HL-60 (cell line): Measurements from ENCODE around the gene MID1.

Source experiments
- DNase-seq, 2 experiments: peaks; one replicate each; pipeline ENCODE4 v3.0.0-alpha.2; 2010 to 2020; ENCODE audit warnings: low read depth in 1 of 2, low spot score in 1 of 2
- H3K27ac ChIP-seq: fragments of 250-450 bp; sonication (Bioruptor Pico); replicated peaks from 2 replicates; pipeline ENCODE4 v1.5.1; 2020; ENCODE audit warnings: mild to moderate bottlenecking, moderate library complexity
- H3K27me3 ChIP-seq: fragments of 250-450 bp; sonication (Bioruptor Pico); 2 replicates; pipeline ENCODE4 v1.5.1; 2021; ENCODE audit warnings: mild to moderate bottlenecking, moderate library complexity; ENCODE audit not compliant: insufficient read depth, poor library complexity, severe bottlenecking
- H3K4me3 ChIP-seq: replicated peaks from 2 replicates; pipeline ENCODE4 v1.5.1; 2011; ENCODE audit warnings: mild to moderate bottlenecking, control low read depth, low read length; ENCODE audit not compliant: insufficient read depth
- CTCF ChIP-seq: IDR thresholded peaks from one replicate; pipeline ENCODE4 v1.5.1; 2011; ENCODE audit warnings: low read length, control low read depth, inconsistent platforms; ENCODE audit not compliant: insufficient read depth
- GABPA ChIP-seq: IDR thresholded peaks from 2 replicates; pipeline ENCODE4 v1.6.1; 2012; ENCODE audit warnings: low read depth
- POLR2AphosphoS5 ChIP-seq: IDR thresholded peaks from 2 replicates; pipeline ENCODE4 v1.6.1; 2012; ENCODE audit warnings: low read depth
- SPI1 ChIP-seq: IDR thresholded peaks from 2 replicates; pipeline ENCODE4 v1.6.1; 2012; ENCODE audit warnings: low read depth, mild to moderate bottlenecking, borderline replicate concordance
- TF ChIP-seq, protein P1 (sequence below): IDR thresholded peaks from 2 replicates; pipeline ENCODE4 v1.6.1; 2012; ENCODE audit warnings: low read depth; ENCODE audit not compliant: insufficient replicate concordance

MID1 gene

DNA sequence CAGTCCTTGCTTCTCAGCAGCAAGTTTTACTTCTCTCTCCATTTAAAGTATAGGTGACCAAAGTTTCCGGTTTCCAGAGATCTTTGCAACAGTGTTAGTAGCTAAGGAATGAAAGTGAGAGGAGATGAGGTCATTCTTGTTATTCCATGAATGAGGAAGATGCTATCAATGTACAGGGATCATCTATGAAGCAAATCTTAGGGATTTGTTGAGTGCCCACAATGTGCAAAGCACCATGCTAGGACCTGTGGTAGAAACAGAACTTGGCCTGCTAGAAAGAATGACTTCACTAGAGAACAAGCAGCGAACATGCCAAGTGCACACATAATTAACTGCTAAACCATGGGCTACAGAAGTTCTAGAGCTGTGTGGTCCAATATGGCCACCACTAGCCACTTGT lies 112.5 kb downstream of the MID1 start:
- Histone ChIP-seq H3K27me3 (no peaks in the 10 kb centered on the region), H3K27ac (no peak overlapping the region), H3K4me3 (no peak overlapping the region)
- no peak for DNase-seq
- TF ChIP-seq POLR2AphosphoS5 (no peak), GABPA (no peak), SPI1 (no peak), CTCF (no peak)
- TF ChIP-seq, protein P1, sequence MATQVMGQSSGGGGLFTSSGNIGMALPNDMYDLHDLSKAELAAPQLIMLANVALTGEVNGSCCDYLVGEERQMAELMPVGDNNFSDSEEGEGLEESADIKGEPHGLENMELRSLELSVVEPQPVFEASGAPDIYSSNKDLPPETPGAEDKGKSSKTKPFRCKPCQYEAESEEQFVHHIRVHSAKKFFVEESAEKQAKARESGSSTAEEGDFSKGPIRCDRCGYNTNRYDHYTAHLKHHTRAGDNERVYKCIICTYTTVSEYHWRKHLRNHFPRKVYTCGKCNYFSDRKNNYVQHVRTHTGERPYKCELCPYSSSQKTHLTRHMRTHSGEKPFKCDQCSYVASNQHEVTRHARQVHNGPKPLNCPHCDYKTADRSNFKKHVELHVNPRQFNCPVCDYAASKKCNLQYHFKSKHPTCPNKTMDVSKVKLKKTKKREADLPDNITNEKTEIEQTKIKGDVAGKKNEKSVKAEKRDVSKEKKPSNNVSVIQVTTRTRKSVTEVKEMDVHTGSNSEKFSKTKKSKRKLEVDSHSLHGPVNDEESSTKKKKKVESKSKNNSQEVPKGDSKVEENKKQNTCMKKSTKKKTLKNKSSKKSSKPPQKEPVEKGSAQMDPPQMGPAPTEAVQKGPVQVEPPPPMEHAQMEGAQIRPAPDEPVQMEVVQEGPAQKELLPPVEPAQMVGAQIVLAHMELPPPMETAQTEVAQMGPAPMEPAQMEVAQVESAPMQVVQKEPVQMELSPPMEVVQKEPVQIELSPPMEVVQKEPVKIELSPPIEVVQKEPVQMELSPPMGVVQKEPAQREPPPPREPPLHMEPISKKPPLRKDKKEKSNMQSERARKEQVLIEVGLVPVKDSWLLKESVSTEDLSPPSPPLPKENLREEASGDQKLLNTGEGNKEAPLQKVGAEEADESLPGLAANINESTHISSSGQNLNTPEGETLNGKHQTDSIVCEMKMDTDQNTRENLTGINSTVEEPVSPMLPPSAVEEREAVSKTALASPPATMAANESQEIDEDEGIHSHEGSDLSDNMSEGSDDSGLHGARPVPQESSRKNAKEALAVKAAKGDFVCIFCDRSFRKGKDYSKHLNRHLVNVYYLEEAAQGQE = no peak

- DNase-seq = no peak
- no peaks in the 10 kb centered on the region for H3K27me3 ChIP-seq
- H3K4me3 ChIP-seq = no peak overlapping the region
- no peak overlapping the region for H3K27ac ChIP-seq
- TF ChIP-seq CTCF (no peak), SPI1 (no peak), GABPA (no peak), POLR2AphosphoS5 (no peak)
- TF ChIP-seq, protein P1 = no peak
Observed at GRCh38 chrX:10507181-10507580, 113.2 kb downstream of the MID1 start.

DNA sequence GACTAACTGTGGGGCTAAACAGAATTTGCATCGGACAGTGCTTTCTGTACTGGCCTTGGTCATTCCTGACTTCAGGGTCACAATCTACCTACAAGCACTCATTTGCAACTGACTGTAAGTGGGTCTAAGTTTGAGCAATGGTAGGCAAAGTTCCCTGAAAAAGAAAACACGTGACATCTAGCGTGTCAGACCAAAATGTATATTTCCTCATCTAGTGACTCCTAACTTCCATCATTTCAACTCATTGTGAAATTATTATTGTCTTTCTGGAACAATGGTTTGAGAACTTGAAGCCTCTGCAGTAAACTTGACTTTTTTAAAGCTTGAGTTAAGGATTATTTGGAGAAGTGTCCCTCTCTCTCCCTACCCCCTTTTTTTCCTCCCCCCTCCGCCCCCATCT lies 113.6 kb downstream of the MID1 start:
- DNase-seq = no peak
- TF ChIP-seq, protein P1 = no peak
- TF ChIP-seq CTCF (no peak), GABPA (no peak), POLR2AphosphoS5 (no peak), SPI1 (no peak)
- Histone ChIP-seq H3K4me3 (no peak overlapping the region), H3K27ac (no peak overlapping the region), H3K27me3 (no peaks in the 10 kb centered on the region)
